Breast epithelium (tissue), 4 donors: Measurements from ENCODE around the gene DPP3. TPM values are rescaled to one million over a fixed set of nuclear protein-coding genes. Genes with fewer than 3 reads are reported as not detected.

ENCODE experiments used
- DNase-seq, 2 donors: peaks; one replicate each; pipeline ENCODE4 v3.0.0-alpha.2; 2019; ENCODE audit warnings: low spot score in 2 of 2
- H3K27ac ChIP-seq, 2 donors: fragments of 200-600 bp; sonication (generic) in 1 of 2; one replicate each; pipeline ENCODE4 v1.5.1; 2016 to 2019; ENCODE audit warnings: mild to moderate bottlenecking in 1 of 2
- H3K27me3 ChIP-seq, 2 donors: fragments of 200-600 bp; sonication (generic) in 1 of 2; one replicate each; pipeline versions ENCODE4 v1.5.1 to v1.6.0; 2017 to 2019; ENCODE audit warnings: control low read depth in 1 of 2, mild to moderate bottlenecking in 1 of 2
- H3K36me3 ChIP-seq: fragments of 200-600 bp; one replicate; pipeline ENCODE4 v1.5.1; 2019
- H3K4me1 ChIP-seq, 2 donors: fragments of 200-600 bp; sonication (generic); one replicate each; pipeline ENCODE4 v1.5.1; 2016 to 2019; ENCODE audit warnings: control low read depth in 1 of 2
- H3K4me3 ChIP-seq, 3 donors: fragments of 200-600 bp; sonication (generic); 1 replicate in 2 of 3; 2 replicates in 1 of 3; pipeline ENCODE4 v1.5.1; 2016 to 2019; ENCODE audit warnings: mild to moderate bottlenecking in 3 of 3, moderate library complexity in 2 of 3
- H3K9me3 ChIP-seq, 2 donors: fragments of 200-600 bp; sonication (generic) in 1 of 2; one replicate each; pipeline ENCODE4 v1.5.1; 2016 to 2019; ENCODE audit warnings: control low read depth in 1 of 2
- POLR2A ChIP-seq: fragments of 450-650 bp; IDR thresholded peaks from one replicate; pipeline ENCODE4 v1.6.1; 2016; ENCODE audit warnings: antibody characterized with exemption, mild to moderate bottlenecking, moderate library complexity
- POLR2AphosphoS5 ChIP-seq, 3 donors: sonication (generic); formaldehyde crosslinking; IDR thresholded peaks; one replicate each; pipeline ENCODE4 v1.6.1; 2017; ENCODE audit warnings: antibody characterized with exemption in 3 of 3
- intact Hi-C: fragments of 100-400 bp; cut with DNase I; formaldehyde crosslinking; loops from one replicate; pipeline ENCODE4 v1.15.1; 2023; ENCODE audit warnings: low total_unique reads
- total RNA-seq, 3 donors: library from RNA; depleted of rRNA; stranded (reverse); fragments of >200 nt; gene quantifications; one replicate each; pipeline ENCODE4 v1.1.0, GENCODE V29; 2016
- TF ChIP-seq, protein P1 (sequence below), 3 donors: fragments of 450-650 bp; IDR thresholded peaks; one replicate each; pipeline ENCODE4 v1.5.1; 2016 to 2017; ENCODE audit warnings: antibody characterized with exemption in 3 of 3, mild to moderate bottlenecking in 3 of 3, moderate library complexity in 3 of 3

Gene DPP3
- total RNA-seq, 3 donors from 2014 or later, result 16.5 to 24.3 (median 16.7) TPM

DNA sequence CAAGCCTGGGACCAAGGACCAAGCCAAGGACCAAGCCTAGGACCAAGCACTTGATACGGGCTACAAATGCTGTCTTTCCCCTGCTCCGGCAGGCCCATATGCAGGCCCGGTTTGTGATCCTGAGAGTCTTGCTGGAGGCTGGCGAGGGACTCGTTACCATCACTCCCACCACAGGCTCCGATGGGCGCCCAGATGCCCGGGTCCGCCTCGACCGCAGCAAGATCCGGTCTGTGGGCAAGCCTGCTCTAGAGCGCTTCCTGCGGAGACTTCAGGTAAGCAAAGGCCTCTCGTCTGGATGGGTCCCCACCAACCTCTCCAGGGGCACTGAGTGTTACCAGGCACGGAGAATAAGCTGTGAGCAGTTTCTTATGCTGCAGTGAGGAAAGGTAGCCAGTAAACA is 17.0 kb downstream of the DPP3 start:
- TF ChIP-seq POLR2AphosphoS5 (IDR thresholded peaks at IDR 0.05) (no peak), POLR2A (no peak)
- TF ChIP-seq, protein P1, sequence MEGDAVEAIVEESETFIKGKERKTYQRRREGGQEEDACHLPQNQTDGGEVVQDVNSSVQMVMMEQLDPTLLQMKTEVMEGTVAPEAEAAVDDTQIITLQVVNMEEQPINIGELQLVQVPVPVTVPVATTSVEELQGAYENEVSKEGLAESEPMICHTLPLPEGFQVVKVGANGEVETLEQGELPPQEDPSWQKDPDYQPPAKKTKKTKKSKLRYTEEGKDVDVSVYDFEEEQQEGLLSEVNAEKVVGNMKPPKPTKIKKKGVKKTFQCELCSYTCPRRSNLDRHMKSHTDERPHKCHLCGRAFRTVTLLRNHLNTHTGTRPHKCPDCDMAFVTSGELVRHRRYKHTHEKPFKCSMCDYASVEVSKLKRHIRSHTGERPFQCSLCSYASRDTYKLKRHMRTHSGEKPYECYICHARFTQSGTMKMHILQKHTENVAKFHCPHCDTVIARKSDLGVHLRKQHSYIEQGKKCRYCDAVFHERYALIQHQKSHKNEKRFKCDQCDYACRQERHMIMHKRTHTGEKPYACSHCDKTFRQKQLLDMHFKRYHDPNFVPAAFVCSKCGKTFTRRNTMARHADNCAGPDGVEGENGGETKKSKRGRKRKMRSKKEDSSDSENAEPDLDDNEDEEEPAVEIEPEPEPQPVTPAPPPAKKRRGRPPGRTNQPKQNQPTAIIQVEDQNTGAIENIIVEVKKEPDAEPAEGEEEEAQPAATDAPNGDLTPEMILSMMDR (IDR thresholded peaks at IDR 0.05), result no peak
- DNase-seq, result no peak
- Histone ChIP-seq H3K27ac (no peak overlapping the region), H3K4me3 (no peak overlapping the region), H3K9me3 (no peaks in the 10 kb centered on the region), H3K27me3 (no peaks in the 10 kb centered on the region), H3K4me1 (no peaks in the 10 kb centered on the region), H3K36me3 (no peaks in the 10 kb centered on the region)
- intact Hi-C loops, result no loop called here

DNA sequence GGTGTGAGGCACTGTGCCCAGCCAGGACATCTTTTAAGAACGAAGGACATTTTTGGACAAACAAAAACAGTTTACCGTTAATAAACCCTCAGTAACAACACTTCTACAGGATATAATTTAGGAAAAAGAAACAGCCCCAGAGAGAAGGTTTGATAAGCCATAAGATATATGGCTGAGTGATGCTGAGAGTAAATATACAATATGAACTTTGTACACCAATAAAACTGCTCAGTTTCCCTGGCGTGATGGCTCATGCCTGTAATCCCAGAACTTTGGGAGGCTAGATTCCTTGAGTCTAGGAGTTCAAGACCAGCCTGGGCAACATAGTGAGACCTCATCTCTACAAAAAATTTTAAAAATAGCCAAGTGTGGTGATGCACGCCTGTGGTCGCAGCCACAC is 18.3 kb downstream of the DPP3 start:
- H3K36me3 ChIP-seq, result no peaks in the 10 kb centered on the region
- intact Hi-C loops, result no loop called here

DNA sequence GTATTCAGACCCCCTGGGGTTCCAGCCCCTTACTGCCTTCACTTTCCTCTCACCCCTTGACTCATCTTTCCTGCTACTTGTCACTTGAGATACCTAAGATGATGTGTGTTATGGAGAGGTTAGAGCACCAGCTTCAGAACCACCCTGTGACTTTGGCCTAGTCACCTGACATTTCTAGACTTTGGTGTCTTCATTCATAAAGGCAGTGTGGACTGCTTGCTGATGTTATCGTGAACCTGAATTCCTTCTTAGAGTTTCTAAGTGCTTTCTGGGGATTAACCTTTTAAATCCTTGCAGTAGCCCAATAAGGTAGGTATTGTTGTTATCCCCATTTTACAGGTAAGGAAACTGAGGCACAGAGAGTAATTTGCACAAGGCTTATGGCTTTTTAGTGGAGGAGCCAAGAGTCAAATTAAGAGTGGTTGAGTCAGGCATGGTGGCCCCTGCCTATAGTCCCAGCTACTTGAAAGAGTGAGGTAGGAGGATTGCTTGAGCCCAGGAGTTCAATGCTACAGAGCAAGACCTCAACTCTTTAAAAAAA is 25.1 kb downstream of the DPP3 start:
- no peak for DNase-seq
- intact Hi-C loops, result no loop called here
- no peaks in the 10 kb centered on the region for H3K27me3 ChIP-seq
- no peak overlapping the region for H3K4me3 ChIP-seq
- no peaks in the 10 kb centered on the region for H3K9me3 ChIP-seq
- no peak overlapping the region for H3K27ac ChIP-seq
- no peaks in the 10 kb centered on the region for H3K36me3 ChIP-seq
- no peak for TF ChIP-seq POLR2AphosphoS5 (IDR thresholded peaks at IDR 0.05)
- no peak for TF ChIP-seq POLR2A
- TF ChIP-seq, protein P1 (IDR thresholded peaks at IDR 0.05), result no peak
- H3K4me1 ChIP-seq, result no peaks in the 10 kb centered on the region

More for the DNA sequence above, 18.3 kb downstream of the DPP3 start:
- Histone ChIP-seq H3K27ac (no peak overlapping the region), H3K4me1 (no peaks in the 10 kb centered on the region), H3K4me3 (no peak overlapping the region), H3K27me3 (no peaks in the 10 kb centered on the region), H3K9me3 (no peaks in the 10 kb centered on the region)
- TF ChIP-seq, protein P1 (IDR thresholded peaks at IDR 0.05), result no peak
- TF ChIP-seq POLR2A, result no peak
- TF ChIP-seq POLR2AphosphoS5 (IDR thresholded peaks at IDR 0.05), result no peak
- no peak for DNase-seq

- H3K27me3 ChIP-seq, result no peaks in the 10 kb centered on the region
- no peak overlapping the region for H3K27ac ChIP-seq
- H3K9me3 ChIP-seq, result no peaks in the 10 kb centered on the region
- H3K4me3 ChIP-seq, result no peak overlapping the region
- no peak for TF ChIP-seq POLR2AphosphoS5 (IDR thresholded peaks at IDR 0.05)
- TF ChIP-seq POLR2A, result no peak
- TF ChIP-seq, protein P1 (IDR thresholded peaks at IDR 0.05), result no peak
- intact Hi-C loops, result no loop called here
- H3K36me3 ChIP-seq, result no peaks in the 10 kb centered on the region
- H3K4me1 ChIP-seq, result no peaks in the 10 kb centered on the region
- no peak for DNase-seq
These were observed 28.9 kb downstream of the DPP3 start for GRCh38 chr11:66509131-66509561.

DNA sequence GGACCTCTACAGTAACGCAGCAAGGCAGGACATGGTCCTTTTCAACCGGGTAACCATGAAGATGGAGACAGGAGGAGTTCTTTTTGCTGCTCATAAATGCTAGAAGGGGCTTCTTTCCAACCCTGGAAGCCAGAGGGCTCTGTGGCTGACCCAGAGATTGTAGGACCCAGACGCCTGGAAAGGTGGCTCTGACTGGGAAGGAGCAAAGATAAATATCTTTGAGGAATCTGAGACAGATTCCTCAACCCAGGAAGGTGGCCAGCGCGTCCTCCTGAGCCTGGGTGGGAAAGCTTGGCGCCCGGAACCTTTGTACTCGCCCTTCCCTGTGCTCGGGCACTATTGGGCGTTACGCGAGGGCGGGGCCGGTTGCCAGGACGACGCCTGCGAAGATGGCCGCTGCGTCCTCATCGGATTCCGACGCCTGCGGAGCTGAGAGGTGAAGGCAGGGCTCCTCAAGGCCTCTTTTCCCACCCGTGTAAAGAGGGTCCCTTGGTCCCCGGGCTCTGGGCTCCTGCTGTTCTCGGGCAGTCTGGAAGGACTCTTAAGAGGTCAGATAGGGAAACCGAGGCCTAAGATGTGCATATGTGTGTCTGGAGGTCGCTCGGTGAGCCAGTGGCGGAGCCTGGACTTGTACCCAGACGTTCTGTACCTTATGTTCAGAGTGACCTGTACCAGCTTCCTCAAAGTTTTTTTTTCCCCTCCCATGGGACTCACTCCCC is 30.2 kb downstream of the DPP3 start, which contains the start of gene BBS1:
BBS1 (plus strand) TSS at position 365 of the 719 bp plus-strand sequence; CDS start at position 390, 25 bp downstream.
- peak within 1 kb of the TSS; percentile 76 to 89 (median 78) for H3K4me3 ChIP-seq
- peak; percentile 76 to 89 for DNase-seq
- H3K27me3 ChIP-seq, result no peaks in the 10 kb centered on the region
- H3K9me3 ChIP-seq, result no peaks in the 10 kb centered on the region
- peak within 1 kb of the TSS; percentile 56 to 69 for H3K27ac ChIP-seq
- no peaks in the 10 kb centered on the region for H3K4me1 ChIP-seq
- intact Hi-C loops, result no loop called here
- no peaks in the 10 kb centered on the region for H3K36me3 ChIP-seq
- TF ChIP-seq POLR2AphosphoS5 (IDR thresholded peaks at IDR 0.05), result peak; percentile 61 to 77 (median 76)
- TF ChIP-seq POLR2A, result no peak
